Suprapubic skin (tissue), 4 donors: ENCODE measurements around the gene CMTM3. TPM values are rescaled to one million over a fixed set of nuclear protein-coding genes. Genes with fewer than 3 reads are reported as not detected.

ENCODE experiments used
- DNase-seq, 2 donors: peaks; one replicate each; pipeline ENCODE4 v3.0.0-alpha.2; 2019; ENCODE audit warnings: low spot score in 2 of 2
- H3K27ac ChIP-seq: fragments of 200-600 bp; sonication (generic); one replicate; pipeline ENCODE4 v1.5.1; 2019
- H3K27me3 ChIP-seq: fragments of 200-600 bp; sonication (generic); one replicate; pipeline ENCODE4 v1.5.1; 2019
- H3K36me3 ChIP-seq: fragments of 200-600 bp; sonication (generic); one replicate; pipeline ENCODE4 v1.5.1; 2019
- H3K4me1 ChIP-seq: fragments of 200-600 bp; sonication (generic); one replicate; pipeline ENCODE4 v1.5.1; 2019
- H3K4me3 ChIP-seq: fragments of 200-600 bp; sonication (generic); one replicate; pipeline ENCODE4 v1.5.1; 2019; ENCODE audit warnings: mild to moderate bottlenecking
- H3K9me3 ChIP-seq: fragments of 200-600 bp; sonication (generic); one replicate; pipeline ENCODE4 v1.5.1; 2019
- EP300 ChIP-seq: sonication (generic); formaldehyde crosslinking; IDR thresholded peaks from one replicate; pipeline ENCODE4 v1.6.1; 2017; ENCODE audit warnings: antibody characterized with exemption
- POLR2A ChIP-seq, 2 donors: fragments of 450-650 bp; IDR thresholded peaks; one replicate each; pipeline ENCODE4 v1.6.1; 2017; ENCODE audit warnings: antibody characterized with exemption in 2 of 2, mild to moderate bottlenecking in 2 of 2, moderate library complexity in 2 of 2
- POLR2AphosphoS5 ChIP-seq, 3 donors: sonication (generic); formaldehyde crosslinking; IDR thresholded peaks; one replicate each; pipeline ENCODE4 v1.6.1; 2017; ENCODE audit warnings: antibody characterized with exemption in 3 of 3
- WGBS: methylation state at CpG from one replicate; pipeline ENCODE4 v1.1.5; 2018; 5-methylcytosine and 5-hydroxymethylcytosine counted together
- total RNA-seq, 4 donors: library from RNA; depleted of rRNA; stranded (reverse); fragments of >200 nt; gene quantifications; one replicate each; pipeline ENCODE4 v1.1.0, GENCODE V29; 2016
- TF ChIP-seq, protein P1 (sequence below), 2 donors: fragments of 200-600 bp in 1 of 2; fragments of 450-650 bp in 1 of 2; sonication (generic) in 1 of 2; IDR thresholded peaks; one replicate each; pipeline ENCODE4 v1.5.1; 2016 to 2019; ENCODE audit warnings: antibody characterized with exemption in 2 of 2, mild to moderate bottlenecking in 1 of 2, moderate library complexity in 1 of 2

CMTM3 gene
- total RNA-seq, 4 donors from 2014 or later: 6.5 to 15.5 (median 9.2) TPM

DNA sequence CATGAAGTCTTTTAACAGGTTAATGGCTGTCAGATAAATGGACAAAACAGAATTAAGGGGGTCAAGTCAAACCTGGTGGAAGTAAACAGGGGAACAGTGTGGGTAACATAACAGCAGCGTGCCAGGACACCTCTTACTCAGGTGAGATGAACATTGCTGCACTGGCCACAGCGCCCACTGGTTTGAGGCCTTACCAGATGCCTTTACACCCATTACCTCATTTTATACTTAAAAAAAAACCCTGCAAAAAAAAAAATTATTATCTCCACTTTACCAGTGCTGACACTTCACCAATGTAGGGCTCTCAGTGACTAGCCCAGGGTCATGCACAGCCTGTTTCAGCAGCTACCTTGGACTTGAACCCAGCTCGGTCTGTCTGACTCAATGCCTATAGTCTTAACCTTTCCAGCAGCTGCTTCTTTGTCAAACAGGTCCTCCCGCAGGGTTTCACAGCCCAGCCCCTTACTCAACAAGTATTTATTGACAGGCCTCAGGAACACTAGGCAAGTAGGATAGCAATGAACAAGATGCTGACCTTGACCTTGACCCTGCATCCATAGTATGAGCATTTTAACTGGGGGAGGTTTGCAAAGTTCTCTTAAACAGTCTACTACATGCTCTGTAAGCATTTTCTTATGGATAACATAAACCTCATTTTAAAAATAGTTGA, 30.2 kb downstream of the CMTM3 start:
- TF ChIP-seq POLR2AphosphoS5 (IDR thresholded peaks at IDR 0.05) (no peak), EP300 (no peak), POLR2A (IDR thresholded peaks at IDR 0.05) (no peak)
- TF ChIP-seq, protein P1, sequence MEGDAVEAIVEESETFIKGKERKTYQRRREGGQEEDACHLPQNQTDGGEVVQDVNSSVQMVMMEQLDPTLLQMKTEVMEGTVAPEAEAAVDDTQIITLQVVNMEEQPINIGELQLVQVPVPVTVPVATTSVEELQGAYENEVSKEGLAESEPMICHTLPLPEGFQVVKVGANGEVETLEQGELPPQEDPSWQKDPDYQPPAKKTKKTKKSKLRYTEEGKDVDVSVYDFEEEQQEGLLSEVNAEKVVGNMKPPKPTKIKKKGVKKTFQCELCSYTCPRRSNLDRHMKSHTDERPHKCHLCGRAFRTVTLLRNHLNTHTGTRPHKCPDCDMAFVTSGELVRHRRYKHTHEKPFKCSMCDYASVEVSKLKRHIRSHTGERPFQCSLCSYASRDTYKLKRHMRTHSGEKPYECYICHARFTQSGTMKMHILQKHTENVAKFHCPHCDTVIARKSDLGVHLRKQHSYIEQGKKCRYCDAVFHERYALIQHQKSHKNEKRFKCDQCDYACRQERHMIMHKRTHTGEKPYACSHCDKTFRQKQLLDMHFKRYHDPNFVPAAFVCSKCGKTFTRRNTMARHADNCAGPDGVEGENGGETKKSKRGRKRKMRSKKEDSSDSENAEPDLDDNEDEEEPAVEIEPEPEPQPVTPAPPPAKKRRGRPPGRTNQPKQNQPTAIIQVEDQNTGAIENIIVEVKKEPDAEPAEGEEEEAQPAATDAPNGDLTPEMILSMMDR (IDR thresholded peaks at IDR 0.05): no peak
- H3K36me3 ChIP-seq: peaks cover 3% of the 10 kb centered on the region
- 95% methylated on average over 4 of the region's 4 CpGs for WGBS
- no peaks in the 10 kb centered on the region for H3K27me3 ChIP-seq
- no peak overlapping the region for H3K4me3 ChIP-seq
- no peak for DNase-seq
- H3K27ac ChIP-seq: no peak overlapping the region
- H3K4me1 ChIP-seq: peaks cover 8% of the 10 kb centered on the region
- H3K9me3 ChIP-seq: no peaks in the 10 kb centered on the region

DNA sequence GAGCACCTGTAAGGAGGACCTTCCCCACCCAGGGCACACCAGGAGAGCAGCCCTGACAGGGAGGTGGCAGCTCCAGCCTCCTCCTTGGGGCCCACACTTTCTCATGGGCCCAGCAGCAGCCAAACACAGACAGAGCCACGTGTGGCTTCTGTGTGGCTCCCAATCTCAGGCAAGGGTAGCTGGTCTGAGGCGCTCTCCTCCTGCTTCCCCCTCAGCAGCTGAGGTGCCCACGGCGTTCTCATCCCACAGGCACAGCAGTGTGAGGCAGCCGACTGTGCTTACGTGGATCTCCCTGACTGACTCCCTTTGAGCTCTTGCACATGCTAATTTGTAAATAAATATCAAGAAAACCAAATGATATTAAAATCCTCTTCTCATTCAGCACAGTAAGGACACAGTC, 30.9 kb downstream of the CMTM3 start:
- Histone ChIP-seq H3K4me1 (peaks cover 8% of the 10 kb centered on the region), H3K27ac (no peak overlapping the region), H3K4me3 (no peak overlapping the region), H3K36me3 (peaks cover 3% of the 10 kb centered on the region), H3K9me3 (no peaks in the 10 kb centered on the region), H3K27me3 (no peaks in the 10 kb centered on the region)
- no peak for TF ChIP-seq EP300
- no peak for TF ChIP-seq POLR2A (IDR thresholded peaks at IDR 0.05)
- TF ChIP-seq, protein P1 (IDR thresholded peaks at IDR 0.05): no peak
- TF ChIP-seq POLR2AphosphoS5 (IDR thresholded peaks at IDR 0.05): no peak
- 98% methylated on average over 5 of the region's 6 CpGs for WGBS
- no peak for DNase-seq

DNA sequence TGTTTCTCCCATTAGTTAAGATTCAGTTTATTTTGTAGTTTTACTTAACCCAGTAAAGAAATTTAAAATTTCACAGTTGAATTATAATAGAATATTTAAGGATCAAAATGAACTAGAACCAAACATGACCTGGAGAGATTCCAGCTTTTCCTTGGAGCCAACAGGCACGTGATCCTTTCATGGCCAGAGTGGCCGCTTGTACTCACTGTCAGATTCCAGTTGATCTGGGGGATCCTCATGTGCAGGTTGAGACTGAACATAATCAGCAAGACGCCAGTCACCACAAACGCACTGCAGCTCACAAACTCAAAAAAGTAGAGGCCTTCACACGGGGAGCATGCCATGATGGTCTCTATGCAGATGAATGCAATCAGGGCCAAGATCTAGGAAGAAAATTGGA, 31.7 kb downstream of the CMTM3 start:
- H3K27ac ChIP-seq: no peak overlapping the region
- DNase-seq: no peak
- no peak for TF ChIP-seq POLR2AphosphoS5 (IDR thresholded peaks at IDR 0.05)
- no peak for TF ChIP-seq EP300
- TF ChIP-seq POLR2A (IDR thresholded peaks at IDR 0.05): no peak
- TF ChIP-seq, protein P1 (IDR thresholded peaks at IDR 0.05): no peak

DNA sequence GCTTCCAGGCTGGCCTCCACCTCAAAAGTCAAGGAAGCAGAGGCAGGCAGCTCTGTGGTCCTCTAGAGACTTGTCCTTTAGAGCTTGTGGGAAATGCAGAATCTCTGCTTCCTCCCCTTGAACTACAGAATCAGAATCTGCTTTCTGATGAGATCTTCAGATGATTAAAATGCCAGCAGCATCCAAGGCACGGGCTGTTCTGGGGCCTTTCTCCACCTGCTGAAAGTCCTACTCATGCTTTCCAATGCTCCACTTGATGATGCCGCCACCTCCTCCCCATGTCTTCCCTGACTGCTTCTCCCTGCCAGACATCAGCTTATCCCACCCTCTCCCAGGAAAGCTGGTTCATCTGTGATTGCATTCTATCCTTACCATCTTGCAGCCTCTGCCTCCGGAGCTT, 33.3 kb downstream of the CMTM3 start:
- DNase-seq: no peak
- Histone ChIP-seq H3K27ac (no peak overlapping the region), H3K4me1 (peaks cover 8% of the 10 kb centered on the region), H3K27me3 (no peaks in the 10 kb centered on the region), H3K9me3 (no peaks in the 10 kb centered on the region), H3K36me3 (peaks cover 3% of the 10 kb centered on the region), H3K4me3 (no peak overlapping the region)
- 86% methylated on average over 3 of the region's 3 CpGs for WGBS
- TF ChIP-seq EP300 (no peak), POLR2A (IDR thresholded peaks at IDR 0.05) (no peak), POLR2AphosphoS5 (IDR thresholded peaks at IDR 0.05) (no peak)
- TF ChIP-seq, protein P1 (IDR thresholded peaks at IDR 0.05): no peak

More for the DNA sequence above, 31.7 kb downstream of the CMTM3 start:
- Histone ChIP-seq H3K4me1 (peaks cover 8% of the 10 kb centered on the region), H3K36me3 (peaks cover 3% of the 10 kb centered on the region), H3K9me3 (no peaks in the 10 kb centered on the region), H3K27me3 (no peaks in the 10 kb centered on the region), H3K4me3 (no peak overlapping the region)
- 74% methylated on average over 5 of the region's 5 CpGs for WGBS

DNA sequence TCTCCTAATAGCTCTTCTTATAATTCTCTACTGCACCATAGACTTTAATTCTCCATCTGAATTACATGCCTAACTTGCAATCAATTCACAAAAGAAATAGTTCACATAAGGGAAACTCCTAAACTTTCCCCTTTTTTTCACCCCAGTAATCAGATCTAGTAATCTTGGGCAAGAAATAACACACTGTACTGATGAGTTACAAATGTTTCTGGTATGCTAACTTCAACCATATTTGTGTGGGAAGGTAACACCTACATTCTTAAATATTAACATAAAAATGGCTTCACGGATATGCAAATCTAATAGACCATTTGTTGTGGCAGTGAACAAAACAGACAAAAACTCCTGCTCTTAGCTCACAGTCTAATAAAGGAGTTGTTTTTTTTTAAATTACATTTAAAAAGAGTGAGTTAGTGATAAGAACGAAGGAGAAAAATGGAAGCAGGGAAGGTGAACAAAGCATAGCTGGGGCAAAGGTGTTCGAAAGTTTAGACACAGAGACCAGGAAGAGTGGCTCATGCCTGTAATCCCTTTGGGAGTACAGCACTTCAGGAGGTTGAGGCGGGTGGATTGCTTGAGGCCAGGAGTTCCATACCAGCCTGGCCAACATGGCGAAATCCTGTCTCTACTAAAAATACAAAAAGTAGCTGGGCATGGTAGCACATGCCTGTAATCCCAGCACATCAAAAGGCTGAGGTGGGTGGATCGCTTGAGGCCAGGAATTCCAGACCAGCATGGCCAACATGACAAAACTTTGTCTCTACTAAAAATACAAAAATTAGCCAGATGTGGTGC, 34.8 kb downstream of the CMTM3 start:
- peaks cover 3% of the 10 kb centered on the region for H3K36me3 ChIP-seq
- WGBS: 58% methylated on average over 6 of the region's 6 CpGs
- DNase-seq: no peak
- peaks cover 8% of the 10 kb centered on the region for H3K4me1 ChIP-seq
- peak overlapping the region; percentile 13 for H3K27ac ChIP-seq
- no peaks in the 10 kb centered on the region for H3K9me3 ChIP-seq
- H3K27me3 ChIP-seq: no peaks in the 10 kb centered on the region
- no peak overlapping the region for H3K4me3 ChIP-seq
- no peak for TF ChIP-seq POLR2A (IDR thresholded peaks at IDR 0.05)
- no peak for TF ChIP-seq POLR2AphosphoS5 (IDR thresholded peaks at IDR 0.05)
- TF ChIP-seq EP300: no peak
- TF ChIP-seq, protein P1 (IDR thresholded peaks at IDR 0.05): no peak
